GM12892 (cell line): ENCODE measurements around the gene YPEL1.

ENCODE experiments used
- POLR2A ChIP-seq: IDR thresholded peaks from 2 replicates; pipeline ENCODE4 v1.6.1; 2011; ENCODE audit warnings: low read depth, low read length, control low read depth
- POLR2AphosphoS5 ChIP-seq: IDR thresholded peaks from 2 replicates; pipeline ENCODE4 v1.6.1; 2011; ENCODE audit warnings: low read depth, low read length, control low read depth
- TAF1 ChIP-seq: IDR thresholded peaks from 2 replicates; pipeline ENCODE4 v1.6.1; 2011; ENCODE audit warnings: low read depth, mild to moderate bottlenecking, control low read depth, low read length, borderline replicate concordance

- TF ChIP-seq TAF1: no peak
- TF ChIP-seq POLR2A: no peak
- no peak for TF ChIP-seq POLR2AphosphoS5
These were observed 56.2 kb downstream of the YPEL1 start for GRCh38 chr22:21679383-21679782.
